NCI-H187 (cell line): Measurements from ENCODE around the gene PAFAH1B2.
"Not testable (repeated sequence)": the region's sequence is repeated elsewhere in the genome, so short reads cannot be mapped to it uniquely, and the experiment has no call there.

Experiments used
- DNase-seq, 2 experiments: peaks; one replicate each; lab custom pipeline; 2025; lab: John Stamatoyannopoulos, UW

PAFAH1B2 gene

GRCh38 chr11:117202386-117203068 is 58.4 kb downstream of the PAFAH1B2 start:
- no peak for DNase-seq

- DNase-seq, result no peak
Measured at GRCh38 chr11:117203069-117203407, 59.0 kb downstream of the PAFAH1B2 start.

DNA sequence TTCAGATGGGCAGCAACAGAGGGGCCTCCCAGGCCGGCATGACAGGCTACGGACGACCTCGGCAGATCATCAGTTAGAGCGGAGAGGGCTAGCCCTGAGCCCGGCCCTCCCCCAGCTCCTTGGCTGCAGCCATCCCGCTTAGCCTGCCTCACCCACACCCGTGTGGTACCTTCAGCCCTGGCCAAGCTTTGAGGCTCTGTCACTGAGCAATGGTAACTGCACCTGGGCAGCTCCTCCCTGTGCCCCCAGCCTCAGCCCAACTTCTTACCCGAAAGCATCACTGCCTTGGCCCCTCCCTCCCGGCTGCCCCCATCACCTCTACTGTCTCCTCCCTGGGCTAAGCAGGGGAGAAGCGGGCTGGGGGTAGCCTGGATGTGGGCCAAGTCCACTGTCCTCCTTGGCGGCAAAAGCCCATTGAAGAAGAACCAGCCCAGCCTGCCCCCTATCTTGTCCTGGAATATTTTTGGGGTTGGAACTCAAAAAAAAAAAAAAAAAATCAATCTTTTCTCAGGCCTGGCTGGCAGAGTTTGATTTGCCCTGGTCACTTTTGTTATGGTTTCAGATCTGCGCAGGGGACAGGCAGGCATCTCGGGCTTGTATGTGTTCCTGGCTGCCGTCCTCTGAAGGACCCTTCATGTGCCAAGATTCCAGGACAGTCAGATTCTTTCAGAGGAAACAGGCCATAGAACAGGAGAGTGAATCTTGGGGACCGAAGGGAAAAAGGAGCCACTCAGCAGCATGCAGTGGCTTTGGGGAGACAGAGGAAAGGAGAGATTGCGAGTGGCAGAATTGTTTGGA is 60.4 kb downstream of the PAFAH1B2 start:
- DNase-seq, result no peak

DNA sequence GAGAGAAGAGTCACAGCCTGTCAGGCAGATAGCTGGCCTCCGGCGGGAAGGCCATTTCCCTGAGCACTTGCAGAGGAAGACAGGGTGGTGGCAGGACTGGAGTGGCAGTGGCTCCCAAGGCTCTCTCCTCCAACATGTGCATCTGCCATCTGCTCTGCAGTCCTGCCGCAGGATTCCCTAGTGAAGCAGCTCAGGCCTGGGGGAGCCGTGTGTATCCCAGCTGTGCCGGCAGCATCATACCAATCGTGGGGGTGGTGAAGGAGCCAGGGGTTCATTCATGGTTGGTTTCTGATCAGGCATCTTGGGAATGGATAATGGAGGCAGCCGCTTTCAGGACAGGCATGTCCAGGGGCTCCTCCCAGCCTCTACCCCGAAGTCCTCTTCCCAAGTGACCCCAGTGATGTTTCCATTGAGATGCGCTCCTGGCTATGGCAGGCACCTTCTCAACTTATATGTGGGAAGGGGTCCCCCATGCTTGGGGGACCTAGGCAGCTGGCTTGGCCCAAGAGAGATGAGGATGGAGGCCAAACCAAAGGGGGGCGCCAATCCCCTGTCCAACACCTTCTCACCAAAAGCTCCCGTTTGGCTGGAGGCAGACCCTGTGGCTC is 61.2 kb downstream of the PAFAH1B2 start:
- no peak for DNase-seq

GRCh38 chr11:117206111-117206510 is 62.0 kb downstream of the PAFAH1B2 start:
- DNase-seq, result not testable (repeated sequence)

DNA sequence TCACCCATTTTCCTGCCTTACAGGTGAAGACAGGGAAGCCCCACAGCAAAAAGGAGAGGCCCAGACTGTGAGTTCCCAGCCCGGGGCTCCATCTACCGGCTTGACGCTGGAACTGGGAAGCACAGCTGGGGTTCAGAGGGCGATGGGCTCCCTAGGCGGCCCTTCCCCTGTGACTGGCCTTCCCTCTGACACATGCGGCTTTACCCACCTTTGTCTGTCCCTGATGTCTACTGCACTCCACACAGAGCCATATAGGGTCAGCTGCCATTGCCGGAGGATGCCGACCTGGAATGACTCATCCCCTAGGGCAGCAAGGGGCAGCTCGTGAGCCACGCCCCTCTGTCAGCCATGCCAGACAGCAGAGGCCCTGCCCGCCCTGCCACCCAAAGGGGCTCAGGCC is 62.8 kb downstream of the PAFAH1B2 start:
- not testable (repeated sequence) for DNase-seq

DNA sequence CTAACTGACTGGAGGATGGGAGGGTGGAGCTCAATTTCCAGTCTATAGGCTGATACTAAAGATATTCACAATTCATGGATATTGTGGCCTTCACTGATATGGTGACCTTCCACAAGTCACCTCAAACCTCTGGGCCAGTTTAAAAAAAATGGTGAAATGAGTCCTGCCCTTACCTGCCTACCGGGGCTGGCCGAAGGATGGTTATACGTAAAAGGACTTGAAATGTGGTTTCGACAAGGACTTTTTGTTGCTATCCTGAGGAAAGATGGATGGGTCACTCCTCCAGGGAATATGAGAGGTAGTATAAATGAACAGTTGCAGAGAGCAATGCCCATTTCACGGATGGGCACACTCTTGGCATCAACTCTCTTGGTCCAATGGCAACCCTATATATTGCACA is 63.4 kb downstream of the PAFAH1B2 start:
- not testable (repeated sequence) for DNase-seq

DNA sequence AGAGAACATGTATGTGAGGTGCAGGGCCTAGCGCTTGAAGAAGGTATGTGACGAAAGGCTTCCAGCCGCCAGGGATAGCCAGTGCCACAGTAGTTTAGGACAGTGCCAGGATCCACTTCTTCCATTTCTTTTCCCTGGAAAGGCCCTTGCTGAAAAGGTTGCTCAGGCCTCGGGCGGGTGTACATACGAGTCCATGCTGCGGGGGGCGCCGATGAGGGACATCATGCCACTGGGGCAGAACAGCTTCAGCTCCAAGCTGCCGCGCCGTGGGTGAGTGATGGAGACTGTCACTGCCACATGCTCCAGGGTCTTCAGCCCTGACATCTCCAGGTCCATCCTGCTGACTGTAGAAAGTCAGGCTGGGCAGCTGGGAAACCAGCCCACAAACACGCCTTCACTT is 64.6 kb downstream of the PAFAH1B2 start:
- not testable (repeated sequence) for DNase-seq

- not testable (repeated sequence) for DNase-seq
Measured at GRCh38 chr11:117209351-117210125, 65.5 kb downstream of the PAFAH1B2 start.

GRCh38 chr11:117210620-117211019 is 66.5 kb downstream of the PAFAH1B2 start:
- DNase-seq, result no peak

DNA sequence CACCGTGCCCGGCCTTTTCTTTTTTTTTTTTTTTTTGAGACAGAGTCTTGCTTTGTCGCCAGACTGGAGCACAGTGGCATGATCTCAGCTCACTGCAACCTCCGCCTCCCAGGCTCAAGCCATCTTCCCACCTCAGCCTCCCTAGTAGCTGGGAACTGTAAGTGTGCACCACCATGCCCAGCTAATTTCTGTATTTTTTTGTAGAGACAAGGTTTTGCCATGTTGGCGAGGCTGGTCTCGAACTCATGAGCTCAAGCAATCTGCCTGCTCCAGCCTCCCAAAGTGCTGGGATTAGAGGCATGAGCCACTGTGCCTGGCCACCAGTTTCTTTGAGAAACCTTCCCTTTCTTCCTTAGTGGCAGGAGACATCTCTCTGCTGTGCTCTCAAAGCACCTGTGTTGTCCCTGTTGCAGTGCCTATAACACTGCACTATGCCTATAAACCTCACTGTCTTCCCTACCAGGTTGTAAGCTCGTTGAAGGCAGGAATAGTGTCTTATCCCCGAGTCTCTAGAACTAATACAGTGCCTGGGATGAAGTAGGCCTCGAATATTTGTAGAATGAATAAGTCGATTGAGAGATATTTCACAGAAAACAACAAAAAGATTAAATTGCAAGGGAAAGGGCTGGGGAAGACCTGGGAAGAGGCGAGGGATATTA is 68.7 kb downstream of the PAFAH1B2 start:
- no peak for DNase-seq

- DNase-seq, result no peak
Measured at GRCh38 chr11:117214404-117215110, 70.5 kb downstream of the PAFAH1B2 start.

DNA sequence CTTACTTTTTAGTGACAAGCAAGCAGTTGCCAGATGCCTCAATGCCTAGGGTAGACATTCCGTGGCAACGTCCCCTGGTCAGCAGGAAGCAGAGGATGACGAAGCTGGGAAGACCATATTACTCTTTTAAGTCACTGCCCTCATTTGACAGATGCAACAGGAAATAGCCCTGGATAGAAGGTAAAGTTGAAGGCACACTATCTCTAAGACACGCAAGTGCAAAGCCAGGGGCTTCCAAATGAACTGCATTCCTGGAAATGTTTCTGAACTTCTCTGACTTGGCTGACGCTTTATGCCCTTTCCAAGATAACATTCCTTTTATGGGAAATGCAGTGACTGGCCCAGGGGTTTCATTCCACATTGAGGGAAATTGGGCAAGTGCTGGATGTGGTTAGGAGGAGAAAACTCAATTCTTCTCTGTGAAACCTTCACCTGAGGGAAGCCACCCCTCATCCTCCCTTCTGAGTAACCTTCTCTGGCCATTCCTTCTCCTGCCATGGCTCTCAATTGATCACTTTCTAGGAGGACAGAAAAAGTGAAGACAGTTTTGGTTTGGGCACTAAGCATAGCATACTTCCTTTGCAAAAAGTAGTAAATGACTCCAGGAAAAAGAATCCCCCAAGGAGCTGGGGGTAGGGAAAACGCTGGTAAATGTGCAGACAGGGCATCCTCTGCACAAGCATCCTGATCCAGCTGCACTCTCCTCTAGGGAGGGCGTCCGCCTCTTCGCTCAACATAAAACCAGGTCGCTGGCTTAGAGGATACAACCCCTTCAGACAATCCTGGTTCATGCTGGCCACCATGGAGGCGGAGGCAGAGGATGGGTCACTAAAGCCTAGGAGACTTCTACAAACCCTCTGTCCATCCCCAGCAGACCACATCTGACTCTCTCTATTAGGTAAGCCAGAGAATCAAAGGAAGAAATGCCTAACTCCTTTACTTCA is 73.3 kb downstream of the PAFAH1B2 start:
- no peak for DNase-seq

- DNase-seq, result no peak
Measured at GRCh38 chr11:117218133-117218915, 74.2 kb downstream of the PAFAH1B2 start.

GRCh38 chr11:117219001-117219400 is 74.9 kb downstream of the PAFAH1B2 start:
- DNase-seq, result no peak

- DNase-seq, result no peak
Measured at GRCh38 chr11:117219455-117219854, 75.4 kb downstream of the PAFAH1B2 start.

DNA sequence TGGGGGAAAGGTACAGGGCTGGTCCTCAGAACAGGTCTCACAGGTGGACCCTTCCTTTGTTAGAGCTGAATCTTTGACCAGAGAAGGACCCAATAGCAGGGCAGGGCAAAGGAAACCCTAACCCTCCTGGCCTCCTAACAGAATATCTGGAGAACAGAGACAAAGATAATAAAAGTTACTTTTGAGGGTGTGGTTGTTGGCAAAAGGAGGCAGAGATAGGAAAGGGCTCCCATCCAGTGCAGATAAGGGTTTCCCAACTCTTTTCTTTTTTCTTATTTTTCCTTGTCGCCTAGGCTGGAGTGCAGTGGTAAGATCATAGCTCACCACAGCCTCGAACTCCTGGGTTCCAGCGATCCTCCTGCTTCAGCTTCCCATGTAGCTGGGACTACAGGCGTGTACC is 75.9 kb downstream of the PAFAH1B2 start:
- DNase-seq, result no peak

- no peak for DNase-seq
Measured at GRCh38 chr11:117220568-117220967, 76.5 kb downstream of the PAFAH1B2 start.
